TTC549 (cell line): ENCODE results near the gene PAX7.
"Not testable (repeated sequence)": the region's sequence is repeated elsewhere in the genome, so short reads cannot be mapped to it uniquely, and the experiment has no call there.

Source experiments
- FAIRE-seq: peaks from 2 replicates; lab custom pipeline; 2012; peaks lifted over from hg19 to GRCh38; lab: Jason Lieb, UNC

Gene PAX7

DNA sequence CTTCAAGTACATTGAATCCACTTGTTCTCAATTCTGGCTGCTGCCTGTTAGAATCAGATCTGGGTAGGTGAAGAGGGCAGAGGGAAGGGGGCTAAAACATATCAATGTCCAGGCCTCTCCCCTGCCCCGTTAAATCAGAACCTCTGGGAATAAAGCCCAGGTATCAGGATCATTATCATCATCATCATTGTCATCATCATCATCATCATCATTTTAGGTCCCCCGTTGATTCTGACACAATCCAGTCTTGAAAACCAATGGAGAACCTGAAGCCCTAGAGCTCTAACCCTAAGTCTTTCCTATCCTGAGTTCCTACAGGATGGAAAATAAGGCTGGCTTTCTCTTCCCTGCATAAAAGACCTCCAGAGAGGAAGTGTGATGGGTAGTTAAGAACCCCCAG lies 135.7 kb downstream of the PAX7 start:
- no peak for FAIRE-seq

GRCh38 chr1:18767576-18767975 lies 136.9 kb downstream of the PAX7 start:
- not testable (repeated sequence) for FAIRE-seq

GRCh38 chr1:18768086-18768485 lies 137.4 kb downstream of the PAX7 start:
- FAIRE-seq = no peak

DNA sequence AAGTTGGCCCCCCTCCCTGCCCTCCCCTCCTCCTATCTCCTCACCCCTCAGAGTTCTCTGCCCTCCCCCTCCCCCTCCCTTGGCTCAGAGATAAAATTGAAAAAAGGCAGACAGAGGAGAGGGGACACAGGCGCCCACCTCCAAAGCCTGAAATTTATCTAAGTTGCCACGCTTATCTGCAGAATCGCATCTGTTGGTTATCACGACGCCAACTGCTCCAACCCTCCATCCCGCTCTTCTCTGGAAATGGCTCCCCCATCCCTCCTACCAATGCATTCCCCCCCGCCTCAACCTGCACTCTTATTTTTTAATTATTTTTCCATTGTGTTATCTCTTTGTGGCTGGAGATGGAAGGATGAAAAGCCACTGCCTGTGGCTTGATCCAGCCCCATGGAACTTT lies 138.5 kb downstream of the PAX7 start:
- FAIRE-seq = no peak

- FAIRE-seq = no peak
Measured at GRCh38 chr1:18770799-18771198, 140.2 kb downstream of the PAX7 start.

- no peak for FAIRE-seq
Measured at GRCh38 chr1:18773753-18774152, 143.1 kb downstream of the PAX7 start.

GRCh38 chr1:18775341-18775740 lies 144.7 kb downstream of the PAX7 start:
- no peak for FAIRE-seq

- no peak for FAIRE-seq
Measured at GRCh38 chr1:18776777-18777176, 146.1 kb downstream of the PAX7 start.

GRCh38 chr1:18778437-18778836 lies 147.8 kb downstream of the PAX7 start:
- no peak for FAIRE-seq

- FAIRE-seq = no peak
Measured at GRCh38 chr1:18781031-18781430, 150.4 kb downstream of the PAX7 start.

DNA sequence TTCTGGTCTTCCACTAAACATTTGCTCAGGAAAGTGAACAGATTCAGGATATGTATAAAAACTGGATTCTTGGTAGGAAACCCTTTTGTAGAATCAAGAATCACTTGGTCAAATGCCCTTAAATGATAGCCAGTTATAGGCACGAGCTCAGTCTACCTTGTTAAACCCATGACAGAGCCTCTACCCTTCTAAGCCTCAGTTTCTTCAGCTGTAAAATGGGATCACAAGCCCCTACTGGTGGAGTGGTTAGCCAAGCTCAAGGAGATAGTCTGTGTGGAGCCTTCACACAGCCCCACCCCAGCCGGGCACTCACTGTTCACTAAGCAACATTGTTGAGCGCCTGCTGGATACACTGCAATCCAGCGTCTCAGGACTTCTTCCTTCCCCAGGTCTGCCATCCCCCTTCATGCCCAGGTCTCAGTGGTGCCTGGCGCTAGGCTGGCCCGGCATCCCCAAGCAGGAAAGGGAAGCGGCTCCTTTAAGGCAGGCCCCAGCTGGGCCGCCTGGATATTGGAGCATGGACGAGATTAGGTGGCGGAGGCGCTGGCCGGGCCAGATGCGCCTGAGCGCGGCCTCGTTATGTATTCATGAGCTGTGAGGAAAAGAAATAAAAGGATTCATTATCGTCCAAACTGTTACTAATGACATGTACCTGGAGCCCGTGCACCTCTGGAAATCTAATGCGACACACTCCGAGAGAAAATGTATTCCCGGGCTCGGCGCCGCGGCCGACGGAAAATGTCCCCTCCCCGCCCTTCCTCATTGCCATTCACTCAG lies 153.2 kb downstream of the PAX7 start:
- no peak for FAIRE-seq

GRCh38 chr1:18784482-18784831 lies 153.8 kb downstream of the PAX7 start:
- FAIRE-seq = no peak

DNA sequence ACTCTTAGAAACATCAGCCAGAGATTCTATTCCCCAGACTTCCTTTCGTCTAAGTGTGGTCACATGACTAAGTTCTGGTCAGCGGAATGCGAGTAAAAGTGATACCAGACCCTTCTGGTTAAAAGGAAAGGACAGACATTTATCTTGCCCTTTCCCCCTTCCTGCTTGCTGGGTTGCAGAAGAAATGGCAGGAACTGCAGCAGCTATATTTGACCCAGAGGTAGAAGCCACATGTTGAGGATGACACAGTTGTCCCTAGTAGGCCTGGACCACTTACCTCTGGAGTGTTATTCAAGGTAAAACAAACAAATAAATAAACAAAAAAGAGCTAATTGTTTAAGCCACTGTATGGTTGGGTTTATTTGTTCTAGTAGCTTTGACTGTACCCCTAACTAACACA lies 155.5 kb downstream of the PAX7 start:
- FAIRE-seq = no peak

DNA sequence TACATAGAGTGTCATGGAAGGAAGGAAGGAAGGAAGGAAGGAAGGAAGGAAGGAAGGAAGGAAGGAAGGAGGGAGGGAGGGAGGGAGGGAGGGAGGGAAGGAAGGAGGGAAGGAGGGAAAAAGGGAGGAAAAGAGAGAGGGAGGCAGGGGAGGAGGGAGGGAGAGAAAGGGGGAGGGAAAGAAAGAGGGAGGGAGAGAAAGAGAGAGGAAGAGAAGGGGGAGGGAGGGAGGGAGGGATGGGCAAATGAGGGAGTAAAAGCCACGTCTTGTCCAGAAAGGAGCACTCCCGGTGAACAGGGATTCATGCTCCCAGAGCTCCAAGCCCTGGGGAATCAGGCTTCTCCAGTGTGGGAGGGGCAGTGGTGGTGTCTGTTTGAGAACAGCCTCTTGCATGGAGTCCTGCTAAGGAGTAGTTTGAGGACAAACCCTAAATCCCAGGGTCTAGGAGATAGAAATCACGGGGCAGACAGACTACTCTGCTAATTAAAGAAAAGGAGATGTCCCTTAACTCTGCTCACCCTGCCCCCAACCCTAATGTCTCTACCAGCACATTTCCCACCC lies 157.3 kb downstream of the PAX7 start:
- FAIRE-seq = no peak

DNA sequence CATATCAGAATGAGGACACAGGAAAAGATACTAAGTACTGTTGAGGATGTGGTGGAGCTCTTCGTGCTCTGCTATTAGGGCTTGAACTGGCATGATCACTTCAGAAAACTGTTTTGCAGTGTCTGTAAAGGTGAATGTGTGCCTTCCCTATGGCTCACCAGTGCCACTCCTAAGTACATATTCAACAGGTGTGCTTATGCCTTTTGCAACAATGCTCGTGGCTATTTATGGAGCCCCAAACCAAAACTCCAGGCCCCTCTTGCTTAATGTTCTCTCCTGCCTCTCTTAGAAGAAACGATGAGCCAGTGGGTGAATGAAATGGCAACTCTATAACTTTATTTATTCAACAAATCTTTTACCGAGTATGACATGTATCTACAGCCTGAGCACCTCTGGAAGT lies 158.6 kb downstream of the PAX7 start:
- no peak for FAIRE-seq

DNA sequence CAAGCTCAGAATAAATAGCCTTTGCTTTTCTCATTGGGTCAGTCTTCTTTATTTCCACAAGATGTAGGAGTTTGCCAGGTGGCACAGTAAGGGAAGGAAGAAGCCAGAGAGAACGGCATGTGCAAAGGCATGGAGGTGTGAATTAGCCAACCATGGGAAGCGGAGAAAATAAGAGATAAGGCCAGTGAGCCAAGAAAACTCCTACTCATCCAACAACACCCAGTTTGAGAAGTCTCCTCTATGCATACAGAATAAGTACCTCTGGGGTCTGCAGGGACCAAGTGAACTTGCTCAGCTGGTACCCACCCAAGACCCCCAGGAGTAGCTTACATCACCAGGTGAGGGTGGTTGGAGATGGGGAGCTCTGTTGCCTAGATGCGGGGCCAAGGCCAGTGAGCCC lies 162.1 kb downstream of the PAX7 start:
- FAIRE-seq = no peak

- no peak for FAIRE-seq
Measured at GRCh38 chr1:18793164-18793563, 162.5 kb downstream of the PAX7 start.

DNA sequence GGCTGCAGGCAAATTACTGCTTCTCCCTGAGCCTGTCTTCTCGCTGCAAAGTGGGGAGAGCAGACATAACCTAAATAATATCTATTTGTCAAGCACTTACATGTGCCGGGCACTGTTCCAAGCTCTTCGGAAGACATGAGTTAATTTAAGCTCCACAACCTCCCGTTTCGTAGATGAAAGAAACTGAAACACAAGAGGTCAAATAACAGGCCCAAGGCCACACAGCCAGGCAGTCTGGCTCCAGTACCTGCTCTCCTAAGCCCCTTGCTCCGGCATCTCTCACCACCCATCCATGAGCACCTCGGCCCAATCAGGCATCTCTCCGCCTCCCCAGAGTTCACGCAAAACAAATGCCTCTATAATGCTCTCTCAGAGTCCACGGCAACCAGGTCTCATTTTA lies 163.4 kb downstream of the PAX7 start:
- no peak for FAIRE-seq

DNA sequence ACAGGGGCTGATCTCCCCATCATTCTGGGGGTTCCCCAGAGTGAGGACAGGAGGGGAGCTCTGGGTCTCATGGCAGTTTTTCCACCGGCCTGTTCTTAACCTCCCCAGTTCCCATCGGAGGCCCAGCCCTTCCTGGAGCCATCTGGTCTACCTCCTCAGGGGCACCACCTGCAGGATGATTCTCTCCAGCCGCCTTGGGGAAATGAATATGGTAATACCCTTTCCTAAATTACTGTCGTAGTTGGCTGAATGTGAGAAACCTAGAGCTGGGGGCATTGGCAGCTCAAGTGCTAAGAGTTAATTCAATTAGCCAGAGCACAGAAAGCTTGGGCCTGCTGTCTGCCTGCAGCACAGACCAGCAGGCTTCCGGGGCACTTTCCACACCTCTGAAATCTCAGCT lies 163.9 kb downstream of the PAX7 start:
- no peak for FAIRE-seq

GRCh38 chr1:18795002-18795689 lies 164.5 kb downstream of the PAX7 start:
- no peak for FAIRE-seq

DNA sequence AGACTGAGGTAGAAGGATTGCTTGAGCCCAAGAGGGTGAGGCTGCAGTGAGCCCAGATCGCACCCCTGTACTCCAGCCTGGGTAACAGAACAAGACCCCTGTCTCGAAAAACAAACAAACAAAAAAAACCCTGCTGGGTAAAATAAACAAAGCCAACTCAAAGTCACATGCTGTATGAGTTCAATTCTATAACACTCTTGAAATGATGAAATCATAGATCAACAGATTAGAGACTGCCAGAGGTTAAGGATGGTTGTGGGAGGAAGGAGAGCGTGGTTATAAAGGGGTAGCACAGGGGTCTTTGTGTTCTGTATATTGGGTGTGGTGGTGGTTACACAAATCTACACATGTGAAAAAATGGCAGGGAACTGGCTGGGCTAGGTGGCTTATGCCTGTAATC lies 166.3 kb downstream of the PAX7 start:
- FAIRE-seq = no peak
